Stimulated activated effector memory CD8-positive, alpha-beta T cell treated with anti-CD3 and anti-CD28 coated beads, Interleukin-12 subunit alpha, Interleukin-12 subunit beta, amount 100 ng/mL, for 72 hours (primary cell): ENCODE data around the gene IGSF1.

Experiments used
- ATAC-seq: fragments of 150-1000 bp; cut with Tn5 transposase; 2 replicates; pipeline ENCODE4 v1.10.0; 2021
- DNase-seq, 2 donors: peaks; one replicate each; pipeline ENCODE4 v3.0.0; 2021 to 2022; ENCODE audit warnings: low spot score in 2 of 2
- H3K27ac Mint-ChIP-seq: one replicate; pipeline ENCODE4 v1.8.0; 2022; ENCODE audit warnings: mild to moderate bottlenecking, mixed read lengths
- H3K36me3 Mint-ChIP-seq: one replicate; pipeline ENCODE4 v1.8.0; 2022; ENCODE audit warnings: mild to moderate bottlenecking, mixed read lengths
- H3K4me1 Mint-ChIP-seq: one replicate; pipeline ENCODE4 v1.8.0; 2022; ENCODE audit warnings: mixed read lengths
- H3K4me3 Mint-ChIP-seq: one replicate; pipeline ENCODE4 v1.8.0; 2022; ENCODE audit warnings: mild to moderate bottlenecking, mixed read lengths
- H3K9me3 Mint-ChIP-seq: one replicate; pipeline ENCODE4 v1.8.0; 2022; ENCODE audit warnings: mixed read lengths

The IGSF1 gene

GRCh38 chrX:131288738-131289511 is at the start of gene IGSF1:
IGSF1 (minus strand) TSS chrX:131289306; CDS start chrX:131286674, 2,632 bp downstream.
- H3K27ac Mint-ChIP-seq, result no peak within 1 kb of the TSS
- DNase-seq (no peak), ATAC-seq (no peak)
- H3K4me1 Mint-ChIP-seq, result no peaks in the 10 kb centered on the region
- H3K9me3 Mint-ChIP-seq, result no peaks in the 10 kb centered on the region
- no peaks in the 10 kb centered on the region for H3K36me3 Mint-ChIP-seq
- no peak within 1 kb of the TSS for H3K4me3 Mint-ChIP-seq

DNA sequence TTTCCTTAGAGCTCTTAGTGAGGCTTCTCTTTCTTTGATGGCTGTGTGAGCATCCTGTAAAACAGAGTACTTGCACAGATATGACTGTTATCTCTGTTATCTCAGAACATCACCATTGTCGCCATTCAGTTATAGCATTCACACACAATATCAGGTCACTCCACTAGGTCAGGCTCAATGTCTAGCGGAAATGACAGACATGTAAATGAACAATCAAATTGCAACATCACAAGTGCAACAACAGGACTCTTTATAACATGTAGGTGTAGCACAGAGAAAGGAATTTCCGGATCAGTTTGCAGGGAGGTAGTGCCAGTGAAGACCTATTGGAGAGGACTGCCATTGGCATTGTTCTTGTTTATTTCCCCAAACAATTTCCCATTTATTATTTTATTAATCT is 43.2 kb upstream of the IGSF1 start:
- H3K9me3 Mint-ChIP-seq, result peaks cover 7% of the 10 kb centered on the region
- H3K36me3 Mint-ChIP-seq, result no peaks in the 10 kb centered on the region
- no peaks in the 10 kb centered on the region for H3K4me1 Mint-ChIP-seq
- DNase-seq (no peak), ATAC-seq (no peak)
- no peak overlapping the region for H3K4me3 Mint-ChIP-seq
- no peak overlapping the region for H3K27ac Mint-ChIP-seq

DNA sequence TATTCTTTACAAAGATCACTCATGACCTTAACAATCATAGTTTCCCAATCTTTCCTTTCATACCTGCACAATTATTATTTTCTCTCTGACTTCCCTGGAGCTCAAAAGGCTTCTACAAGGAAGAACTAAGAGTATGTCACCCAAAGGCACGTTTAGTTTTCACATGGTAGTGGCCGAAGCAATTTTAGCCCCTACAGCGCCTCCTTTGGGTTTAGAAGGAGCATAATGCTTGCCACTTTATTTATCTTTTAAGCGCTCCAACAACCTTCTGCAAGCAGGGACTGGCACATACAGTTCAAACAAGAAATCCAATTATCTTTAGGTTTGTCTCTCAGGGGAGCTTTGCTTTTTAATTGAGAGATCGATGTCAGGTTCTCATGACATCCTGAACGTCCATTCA is 42.0 kb upstream of the IGSF1 start:
- Mint-ChIP-seq H3K36me3 (no peaks in the 10 kb centered on the region), H3K9me3 (peaks cover 15% of the 10 kb centered on the region), H3K4me3 (no peak overlapping the region), H3K27ac (no peak overlapping the region), H3K4me1 (no peaks in the 10 kb centered on the region)
- DNase-seq (no peak), ATAC-seq (no peak)

DNA sequence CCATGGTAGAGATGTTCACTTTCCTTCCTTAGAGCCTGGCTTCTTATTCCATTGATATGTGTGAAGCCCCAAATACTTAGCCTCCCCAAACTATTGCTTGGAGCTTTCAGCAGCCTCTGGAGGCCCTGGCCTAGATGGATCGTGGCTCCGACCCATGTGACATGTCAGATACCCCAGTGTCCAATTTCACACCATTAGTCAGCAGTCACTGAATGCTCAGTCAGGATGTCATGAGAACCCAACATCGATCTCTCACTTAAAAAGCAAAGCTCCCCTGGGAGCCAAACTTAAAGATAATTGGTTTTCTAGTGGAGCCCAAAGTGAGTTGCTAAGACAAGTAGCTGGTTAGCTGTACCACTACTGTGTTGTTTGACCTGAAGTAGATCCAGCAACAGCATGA is 41.6 kb upstream of the IGSF1 start:
- Mint-ChIP-seq H3K36me3 (no peaks in the 10 kb centered on the region), H3K4me1 (no peaks in the 10 kb centered on the region), H3K4me3 (no peak overlapping the region), H3K9me3 (peaks cover 15% of the 10 kb centered on the region), H3K27ac (no peak overlapping the region)
- DNase-seq (no peak), ATAC-seq (no peak)

GRCh38 chrX:131322651-131323050 is 33.5 kb upstream of the IGSF1 start:
- no peak for DNase-seq
- Mint-ChIP-seq H3K27ac (no peak overlapping the region), H3K4me3 (no peak overlapping the region), H3K36me3 (no peaks in the 10 kb centered on the region), H3K4me1 (no peaks in the 10 kb centered on the region), H3K9me3 (peaks cover 8% of the 10 kb centered on the region)
- ATAC-seq, result no peak

GRCh38 chrX:131317326-131317725 is 28.2 kb upstream of the IGSF1 start:
- ATAC-seq (no peak), DNase-seq (no peak)
- Mint-ChIP-seq H3K36me3 (no peaks in the 10 kb centered on the region), H3K9me3 (no peaks in the 10 kb centered on the region), H3K27ac (no peak overlapping the region), H3K4me3 (no peak overlapping the region), H3K4me1 (no peaks in the 10 kb centered on the region)

- DNase-seq, result no peak
- Mint-ChIP-seq H3K9me3 (no peaks in the 10 kb centered on the region), H3K4me3 (no peak overlapping the region), H3K27ac (no peak overlapping the region), H3K36me3 (no peaks in the 10 kb centered on the region), H3K4me1 (no peaks in the 10 kb centered on the region)
- ATAC-seq, result no peak
These were observed 27.2 kb upstream of the IGSF1 start for GRCh38 chrX:131316260-131316659.

DNA sequence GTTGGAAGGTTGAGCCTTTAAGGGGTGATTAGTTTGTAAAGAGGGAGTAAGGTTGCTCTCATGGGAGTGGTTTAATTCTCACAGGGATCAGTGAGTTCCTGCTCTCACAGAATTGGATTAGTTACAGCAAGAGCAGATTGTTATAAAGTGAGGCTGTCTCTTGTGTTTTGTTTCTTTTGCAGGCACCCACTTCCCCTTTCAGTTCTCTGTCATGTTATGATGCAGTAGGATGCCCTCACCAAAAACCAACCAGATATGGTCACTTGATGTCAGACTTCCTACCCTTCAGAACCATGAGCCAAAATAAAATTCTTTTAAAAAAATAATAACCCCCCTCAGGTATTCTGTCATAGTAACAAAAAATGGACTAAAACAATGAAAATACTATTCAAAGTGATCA is 19.9 kb upstream of the IGSF1 start:
- H3K4me3 Mint-ChIP-seq, result no peak overlapping the region
- no peaks in the 10 kb centered on the region for H3K4me1 Mint-ChIP-seq
- no peaks in the 10 kb centered on the region for H3K9me3 Mint-ChIP-seq
- no peak overlapping the region for H3K27ac Mint-ChIP-seq
- ATAC-seq (no peak), DNase-seq (no peak)
- no peaks in the 10 kb centered on the region for H3K36me3 Mint-ChIP-seq

GRCh38 chrX:131306601-131307000 is 17.5 kb upstream of the IGSF1 start:
- no peaks in the 10 kb centered on the region for H3K4me1 Mint-ChIP-seq
- DNase-seq, result no peak
- no peak overlapping the region for H3K27ac Mint-ChIP-seq
- ATAC-seq, result no peak
- H3K36me3 Mint-ChIP-seq, result no peaks in the 10 kb centered on the region
- H3K4me3 Mint-ChIP-seq, result no peak overlapping the region
- H3K9me3 Mint-ChIP-seq, result no peaks in the 10 kb centered on the region

DNA sequence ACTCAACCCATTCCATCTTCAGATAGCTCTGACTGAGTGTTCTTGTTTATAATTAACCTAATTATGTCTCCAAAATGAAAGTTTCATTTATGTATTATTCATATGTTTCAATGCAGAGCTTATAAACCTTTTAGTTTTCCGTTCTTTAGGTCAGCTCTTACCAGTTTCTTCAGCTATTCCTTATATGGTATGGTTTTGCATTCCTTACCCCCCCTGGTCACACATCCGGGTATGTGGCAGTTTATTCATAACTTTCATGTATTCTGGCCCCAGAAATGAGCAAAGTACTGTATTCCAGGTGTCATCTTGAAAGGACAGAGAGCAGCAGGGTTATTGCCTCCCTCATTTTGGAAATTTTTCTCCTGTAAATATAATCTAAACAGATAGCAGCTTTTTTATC is 16.8 kb upstream of the IGSF1 start:
- DNase-seq, result no peak
- no peak for ATAC-seq
- Mint-ChIP-seq H3K36me3 (no peaks in the 10 kb centered on the region), H3K9me3 (no peaks in the 10 kb centered on the region), H3K4me3 (no peak overlapping the region), H3K4me1 (no peaks in the 10 kb centered on the region), H3K27ac (no peak overlapping the region)

- DNase-seq, result no peak
- ATAC-seq, result no peak
- Mint-ChIP-seq H3K4me3 (no peak overlapping the region), H3K36me3 (no peaks in the 10 kb centered on the region), H3K27ac (no peak overlapping the region), H3K4me1 (no peaks in the 10 kb centered on the region), H3K9me3 (no peaks in the 10 kb centered on the region)
These were observed 13.6 kb upstream of the IGSF1 start for GRCh38 chrX:131302701-131303100.

GRCh38 chrX:131301155-131301554 is 12.0 kb upstream of the IGSF1 start:
- no peak overlapping the region for H3K4me3 Mint-ChIP-seq
- H3K36me3 Mint-ChIP-seq, result no peaks in the 10 kb centered on the region
- no peaks in the 10 kb centered on the region for H3K4me1 Mint-ChIP-seq
- H3K9me3 Mint-ChIP-seq, result no peaks in the 10 kb centered on the region
- no peak for ATAC-seq
- H3K27ac Mint-ChIP-seq, result no peak overlapping the region
- no peak for DNase-seq

- ATAC-seq, result no peak
- Mint-ChIP-seq H3K4me3 (no peak overlapping the region), H3K4me1 (no peaks in the 10 kb centered on the region), H3K36me3 (no peaks in the 10 kb centered on the region), H3K27ac (no peak overlapping the region), H3K9me3 (no peaks in the 10 kb centered on the region)
- no peak for DNase-seq
These were observed 9.7 kb upstream of the IGSF1 start for GRCh38 chrX:131298846-131299245.

DNA sequence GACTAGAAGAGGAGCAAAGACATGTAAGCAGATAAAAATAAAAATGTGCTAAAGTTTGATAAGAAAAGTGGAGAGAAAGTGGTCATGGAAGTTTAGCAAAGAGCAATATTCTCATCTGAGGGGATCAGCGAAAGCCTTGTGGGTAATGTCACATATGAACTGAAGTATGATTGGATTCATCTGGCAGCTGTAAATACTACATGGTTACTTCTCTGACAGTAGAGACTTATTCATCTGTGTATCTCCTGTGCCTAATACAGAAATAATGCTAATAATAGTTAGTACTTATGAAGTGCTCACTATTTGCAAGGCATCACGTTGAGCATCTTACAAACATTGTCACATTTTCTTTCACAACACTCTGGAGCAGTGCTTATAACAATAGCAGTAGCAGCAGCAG is 8.9 kb upstream of the IGSF1 start:
- Mint-ChIP-seq H3K27ac (no peak overlapping the region), H3K36me3 (no peaks in the 10 kb centered on the region), H3K4me3 (no peak overlapping the region), H3K9me3 (no peaks in the 10 kb centered on the region), H3K4me1 (no peaks in the 10 kb centered on the region)
- ATAC-seq (no peak), DNase-seq (no peak)

GRCh38 chrX:131289527-131289926 is 421 bp upstream of the IGSF1 start:
- H3K36me3 Mint-ChIP-seq, result no peaks in the 10 kb centered on the region
- no peak overlapping the region for H3K27ac Mint-ChIP-seq
- H3K4me1 Mint-ChIP-seq, result no peaks in the 10 kb centered on the region
- no peak for ATAC-seq
- H3K4me3 Mint-ChIP-seq, result no peak overlapping the region
- no peak for DNase-seq
- no peaks in the 10 kb centered on the region for H3K9me3 Mint-ChIP-seq

- H3K9me3 Mint-ChIP-seq, result no peaks in the 10 kb centered on the region
- DNase-seq (no peak), ATAC-seq (no peak)
- H3K4me1 Mint-ChIP-seq, result no peaks in the 10 kb centered on the region
- no peak overlapping the region for H3K27ac Mint-ChIP-seq
- H3K4me3 Mint-ChIP-seq, result no peak overlapping the region
- H3K36me3 Mint-ChIP-seq, result no peaks in the 10 kb centered on the region
These were observed 918 bp downstream of the IGSF1 start for GRCh38 chrX:131288188-131288587.
